Activated CD4-positive, alpha-beta T cell treated with anti-CD3 and anti-CD28 coated beads, Interleukin-10, Interleukin-2, amounts not matched to agents 100 ng/mL and 50 ng/mL, durations not matched to agents 16 hours and 8 hours (primary cell): Measurements from ENCODE around the gene CAMSAP2.

Experiments used
- DNase-seq: peaks from one replicate; pipeline ENCODE4 v3.0.0-alpha.2; 2020

CAMSAP2 gene

GRCh38 chr1:200901796-200902444, 163.2 kb downstream of the CAMSAP2 start:
- no peak for DNase-seq

DNA sequence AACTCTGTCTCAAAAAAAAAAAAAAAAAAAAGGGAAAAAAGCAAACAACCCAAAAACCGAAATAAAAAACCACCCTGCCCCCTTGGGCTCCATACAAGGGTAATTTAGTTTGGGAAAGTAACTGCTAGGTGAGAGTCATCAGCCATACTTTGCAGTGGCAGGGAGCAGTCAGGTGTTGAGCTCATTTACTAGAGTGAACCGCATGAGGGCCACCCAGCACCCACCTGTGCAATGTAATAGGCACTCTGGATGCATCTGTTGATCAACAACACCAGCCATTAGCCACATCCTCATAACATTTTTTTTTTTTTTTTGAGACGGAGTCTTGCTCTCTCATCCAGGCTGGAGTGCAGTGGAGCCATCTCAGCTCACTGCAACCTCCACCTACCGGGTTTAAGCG, 165.1 kb downstream of the CAMSAP2 start:
- DNase-seq, result no peak

DNA sequence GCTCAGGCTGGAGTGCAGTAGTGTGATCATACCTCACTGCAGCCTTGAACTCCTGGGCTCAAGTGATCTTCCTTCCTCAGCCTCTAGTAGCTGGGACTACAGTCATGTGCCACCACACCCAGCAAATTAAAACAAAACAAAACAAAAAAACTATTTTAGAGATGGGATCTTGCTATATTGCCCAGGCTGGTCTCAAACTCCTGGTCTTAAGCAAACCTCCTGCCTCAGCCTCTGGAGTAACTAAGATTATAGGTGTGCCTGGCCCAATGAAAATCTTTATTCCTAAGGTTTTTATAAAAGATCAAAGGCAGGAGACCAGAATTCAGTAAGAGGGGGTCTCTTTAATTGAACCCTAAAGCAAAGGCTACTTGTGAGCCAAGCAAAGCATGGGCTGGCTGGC, 166.1 kb downstream of the CAMSAP2 start:
- DNase-seq, result no peak

GRCh38 chr1:200905411-200906052, 166.8 kb downstream of the CAMSAP2 start:
- DNase-seq, result peak; percentile 85

DNA sequence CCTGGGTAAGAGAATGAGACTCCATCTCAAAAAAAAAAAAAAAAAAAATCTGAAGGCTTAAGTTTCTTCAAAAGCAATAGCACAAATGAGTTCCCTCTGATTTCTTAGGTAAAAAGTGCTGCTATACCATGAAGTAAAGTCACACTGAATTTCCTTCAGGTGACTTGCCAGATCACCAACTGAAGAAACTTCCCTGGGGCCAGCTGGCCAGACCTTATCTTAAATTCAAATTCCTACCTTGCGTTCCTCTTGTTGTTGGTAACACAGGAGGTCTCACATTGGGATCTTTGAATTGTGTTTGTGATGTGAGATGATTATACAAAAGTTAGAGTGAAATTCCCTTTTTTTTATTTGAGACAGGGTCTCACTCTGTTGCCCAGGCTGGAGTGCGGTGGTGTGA, 167.8 kb downstream of the CAMSAP2 start:
- no peak for DNase-seq

- no peak for DNase-seq
Measured at GRCh38 chr1:200907611-200908097, 169.0 kb downstream of the CAMSAP2 start.

DNA sequence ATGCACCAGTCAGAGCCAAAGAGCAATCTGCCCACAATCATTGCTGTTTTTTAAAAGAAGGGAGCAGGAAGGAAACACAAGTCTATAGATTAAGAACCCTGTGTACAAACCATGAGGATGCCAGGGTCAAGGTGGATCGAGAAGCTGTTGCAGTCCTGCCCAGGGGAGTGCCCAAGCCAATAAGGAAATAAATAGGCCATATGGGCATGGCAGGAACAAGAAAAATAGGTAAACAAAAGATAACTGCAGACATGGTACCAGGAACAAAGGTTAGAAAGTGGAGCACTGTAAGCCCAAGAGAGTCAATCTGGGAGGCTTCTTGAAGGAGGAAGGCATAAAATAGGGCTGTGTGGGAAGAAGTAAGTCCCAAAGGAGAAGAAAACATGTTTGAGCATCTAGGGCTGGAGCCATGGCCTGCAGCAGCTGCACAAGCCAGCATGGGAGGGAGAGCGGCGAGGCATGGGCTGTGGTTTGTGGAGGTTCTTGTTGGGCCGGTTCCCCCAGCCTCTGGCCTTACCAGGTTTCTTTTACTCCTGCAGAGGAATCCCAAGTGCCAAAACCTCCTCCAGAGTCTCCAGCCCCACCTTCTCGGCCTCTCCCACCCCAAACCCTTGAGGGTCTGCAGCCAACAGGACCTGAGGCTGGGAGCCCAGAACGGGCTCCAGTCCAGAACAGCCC, 169.6 kb downstream of the CAMSAP2 start:
- no peak for DNase-seq

DNA sequence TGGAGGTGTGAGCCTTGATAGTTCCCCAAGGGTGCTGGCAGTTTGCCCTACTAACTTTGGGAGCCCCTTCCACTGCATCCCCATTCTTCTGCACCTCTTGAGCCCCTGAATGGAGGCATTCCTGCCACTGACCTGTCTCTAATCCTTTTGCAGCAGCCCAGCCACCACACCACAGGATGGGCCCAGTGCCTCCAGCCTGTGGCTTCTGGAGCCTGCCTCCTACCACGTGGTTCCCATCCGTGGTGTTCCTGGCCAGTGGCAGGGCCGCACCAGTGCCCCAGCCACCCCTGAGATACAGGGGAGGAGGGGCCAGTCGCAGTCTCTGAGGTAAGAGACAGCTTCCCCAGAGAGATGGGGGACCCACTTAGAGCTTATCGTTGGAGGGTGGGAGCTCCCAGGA, 170.4 kb downstream of the CAMSAP2 start:
- DNase-seq, result no peak

DNA sequence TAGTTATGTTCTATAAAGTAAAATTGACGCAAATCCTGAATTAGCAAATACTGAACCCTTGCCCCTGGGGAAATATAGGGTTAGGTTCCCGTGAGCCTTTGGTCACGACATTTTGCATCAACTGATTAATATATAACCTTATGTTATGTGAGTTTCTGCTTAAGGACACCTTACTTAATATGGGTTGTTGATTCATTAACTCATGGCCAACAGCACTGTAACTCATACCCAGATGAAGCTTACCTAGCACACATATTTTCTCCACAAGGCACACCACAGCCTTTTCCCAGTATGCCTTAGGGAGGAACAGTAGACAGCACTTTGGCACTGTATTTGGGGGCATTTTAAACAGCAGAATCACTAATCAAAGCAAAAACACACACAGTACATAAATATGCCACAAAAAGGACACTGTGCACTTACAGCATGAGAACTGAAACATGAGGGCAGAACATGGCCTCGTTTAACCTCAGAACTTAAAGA, 171.1 kb downstream of the CAMSAP2 start:
- DNase-seq, result no peak
